ENCODE measurements around the gene DLG3. TPM values are rescaled to one million over a fixed set of nuclear protein-coding genes. Genes with fewer than 3 reads are reported as not detected.

DLG3 gene
- total RNA-seq, 1 experiment from 2014 or later, result 48.4 TPM

GRCh38 chrX:70449457-70449966 lies 4.9 kb downstream of the DLG3 start:
- no TSS peak for BruUV-seq (replicated peaks)
- peaks cover 6 to 18% of the 10 kb centered on the region in 2 experiments for H3K4me1 ChIP-seq (ENCODE audit: control insufficient read depth in 1 of 2, insufficient read depth in 2 of 2, low read length in 2 of 2)
- DNase-seq (ENCODE audit: low read depth, low spot score), result no peak
- no peaks in the 10 kb centered on the region for H4K20me1 ChIP-seq (ENCODE audit: insufficient read depth)
- POLR2A ChIA-PET, result no interaction called here
- no peak overlapping the region for H3K4me2 ChIP-seq (ENCODE audit: low read length)
- intact Hi-C loops (cut with micrococcal nuclease), result no loop called here
- no peak overlapping the region for H3K9ac ChIP-seq (ENCODE audit: low read length)
- H3K4me3 ChIP-seq (replicated peaks in 1 of 2; ENCODE audit: low read depth in 1 of 2, low read length in 2 of 2), result no peak overlapping the region
- RAD21 ChIA-PET (ENCODE audit: low non-redundant PET in 1 of 2, low total read pairs in 2 of 2, uncharacterized antibody in 2 of 2, unreplicated experiment in 2 of 2), result no interaction called here
- H3K36me3 ChIP-seq (ENCODE audit: control insufficient read depth in 1 of 2, insufficient read depth in 2 of 2, low read length in 2 of 2), result no peaks in the 10 kb centered on the region
- H3K27ac ChIP-seq (ENCODE audit: low read depth, low read length), result no peak overlapping the region
- CTCF ChIA-PET, result no interaction called here
- H3K79me2 ChIP-seq (ENCODE audit: insufficient read depth, low read length), result no peaks in the 10 kb centered on the region
- H3K27me3 ChIP-seq (ENCODE audit: insufficient read depth, low read length), result no peaks in the 10 kb centered on the region
- TF ChIP-seq EZH2 (IDR thresholded peaks at IDR 0.05), result no peak
- TF ChIP-seq, protein P1, sequence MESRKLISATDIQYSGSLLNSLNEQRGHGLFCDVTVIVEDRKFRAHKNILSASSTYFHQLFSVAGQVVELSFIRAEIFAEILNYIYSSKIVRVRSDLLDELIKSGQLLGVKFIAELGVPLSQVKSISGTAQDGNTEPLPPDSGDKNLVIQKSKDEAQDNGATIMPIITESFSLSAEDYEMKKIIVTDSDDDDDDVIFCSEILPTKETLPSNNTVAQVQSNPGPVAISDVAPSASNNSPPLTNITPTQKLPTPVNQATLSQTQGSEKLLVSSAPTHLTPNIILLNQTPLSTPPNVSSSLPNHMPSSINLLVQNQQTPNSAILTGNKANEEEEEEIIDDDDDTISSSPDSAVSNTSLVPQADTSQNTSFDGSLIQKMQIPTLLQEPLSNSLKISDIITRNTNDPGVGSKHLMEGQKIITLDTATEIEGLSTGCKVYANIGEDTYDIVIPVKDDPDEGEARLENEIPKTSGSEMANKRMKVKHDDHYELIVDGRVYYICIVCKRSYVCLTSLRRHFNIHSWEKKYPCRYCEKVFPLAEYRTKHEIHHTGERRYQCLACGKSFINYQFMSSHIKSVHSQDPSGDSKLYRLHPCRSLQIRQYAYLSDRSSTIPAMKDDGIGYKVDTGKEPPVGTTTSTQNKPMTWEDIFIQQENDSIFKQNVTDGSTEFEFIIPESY (IDR thresholded peaks at IDR 0.05; ENCODE audit: extremely low read depth, insufficient replicate concordance, low read length), result no peak
- TF ChIP-seq ZNF274 (IDR thresholded peaks at IDR 0.05; ENCODE audit: low read depth, low read length), result no peak
- TF ChIP-seq RAD21 (IDR thresholded peaks at IDR 0.05; ENCODE audit: low read depth), result no peak
- no peaks in the 10 kb centered on the region for H3K9me3 ChIP-seq (ENCODE audit: control insufficient read depth in 1 of 2, insufficient read depth in 1 of 2, low read depth in 1 of 2, low read length in 2 of 2)
- H2AFZ ChIP-seq (ENCODE audit: low read depth, low read length, poor library complexity, severe bottlenecking), result no peak overlapping the region
- ATAC-seq, result no peak
- no peaks in the 10 kb centered on the region for H3K9me2 ChIP-seq (ENCODE audit: insufficient read depth)

GRCh38 chrX:70452143-70452733 lies 7.6 kb downstream of the DLG3 start:
- CTCF ChIA-PET, result interaction anchor here (1.0 to 2.6 kb wide), 4 partner anchors 17 to 212 kb away, joined by 3 to 17 read pairs (median 6); no protein-coding TSS in a partner anchor
- H3K27ac ChIP-seq (ENCODE audit: low read depth, low read length), result peak overlapping the region; percentile 57; the same call in 1 of the 2 replicates

More at GRCh38 chrX:70452143-70452733, 7.6 kb downstream of the DLG3 start:
- H4K20me1 ChIP-seq (ENCODE audit: insufficient read depth), result no peaks in the 10 kb centered on the region
- peak overlapping the region; percentile 53 for H3K9ac ChIP-seq (ENCODE audit: low read length)
- DNase-seq (ENCODE audit: low read depth, low spot score) (peak; percentile 18), ATAC-seq (peak; percentile 47)
- H3K27me3 ChIP-seq (ENCODE audit: insufficient read depth, low read length), result no peaks in the 10 kb centered on the region
- ChIA-PET RAD21 (ENCODE audit: low non-redundant PET in 1 of 2, low total read pairs in 2 of 2, uncharacterized antibody in 2 of 2, unreplicated experiment in 2 of 2) (no interaction called here), POLR2A (interaction anchor here (0.6 to 1.6 kb wide), 2 partner anchors 213 to 636 kb away, joined by 4 to 5 read pairs; no protein-coding TSS in a partner anchor)
- intact Hi-C loops (cut with micrococcal nuclease), result loop anchor here (5.0 to 10.0 kb wide), 2 partner anchors 100 to 313 kb away; no protein-coding TSS in a partner anchor
- BruUV-seq (replicated peaks), result no TSS peak
- peaks cover 15% of the 10 kb centered on the region for H3K79me2 ChIP-seq (ENCODE audit: insufficient read depth, low read length)
- H2AFZ ChIP-seq (ENCODE audit: low read depth, low read length, poor library complexity, severe bottlenecking), result peak overlapping the region; percentile 4
- H3K4me1 ChIP-seq (ENCODE audit: control insufficient read depth in 1 of 2, insufficient read depth in 2 of 2, low read length in 2 of 2), result peaks cover 10 to 32% of the 10 kb centered on the region in 2 experiments
- H3K9me3 ChIP-seq (ENCODE audit: control insufficient read depth in 1 of 2, insufficient read depth in 1 of 2, low read depth in 1 of 2, low read length in 2 of 2), result no peaks in the 10 kb centered on the region
- H3K36me3 ChIP-seq (ENCODE audit: control insufficient read depth in 1 of 2, insufficient read depth in 2 of 2, low read length in 2 of 2), result 0 out of 4 replicates have a peak, but pooled peaks cover 0 to 4% of the 10 kb centered on the region in 2 experiments
- peak; percentile 58 for TF ChIP-seq POLR2AphosphoS5 (IDR thresholded peaks at IDR 0.05; ENCODE audit: low read depth, low read length)
- no peak for TF ChIP-seq ZNF274 (IDR thresholded peaks at IDR 0.05; ENCODE audit: low read depth, low read length)
- TF ChIP-seq ZFX (IDR thresholded peaks at IDR 0.05), result peak; percentile 46; the same call in 1 of the 2 replicates
- TF ChIP-seq, protein P2, sequence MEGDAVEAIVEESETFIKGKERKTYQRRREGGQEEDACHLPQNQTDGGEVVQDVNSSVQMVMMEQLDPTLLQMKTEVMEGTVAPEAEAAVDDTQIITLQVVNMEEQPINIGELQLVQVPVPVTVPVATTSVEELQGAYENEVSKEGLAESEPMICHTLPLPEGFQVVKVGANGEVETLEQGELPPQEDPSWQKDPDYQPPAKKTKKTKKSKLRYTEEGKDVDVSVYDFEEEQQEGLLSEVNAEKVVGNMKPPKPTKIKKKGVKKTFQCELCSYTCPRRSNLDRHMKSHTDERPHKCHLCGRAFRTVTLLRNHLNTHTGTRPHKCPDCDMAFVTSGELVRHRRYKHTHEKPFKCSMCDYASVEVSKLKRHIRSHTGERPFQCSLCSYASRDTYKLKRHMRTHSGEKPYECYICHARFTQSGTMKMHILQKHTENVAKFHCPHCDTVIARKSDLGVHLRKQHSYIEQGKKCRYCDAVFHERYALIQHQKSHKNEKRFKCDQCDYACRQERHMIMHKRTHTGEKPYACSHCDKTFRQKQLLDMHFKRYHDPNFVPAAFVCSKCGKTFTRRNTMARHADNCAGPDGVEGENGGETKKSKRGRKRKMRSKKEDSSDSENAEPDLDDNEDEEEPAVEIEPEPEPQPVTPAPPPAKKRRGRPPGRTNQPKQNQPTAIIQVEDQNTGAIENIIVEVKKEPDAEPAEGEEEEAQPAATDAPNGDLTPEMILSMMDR (IDR thresholded peaks at IDR 0.05 in 2 of 3, conservative IDR thresholded peaks at IDR 0.05 in 1 of 3; ENCODE audit: borderline replicate concordance in 1 of 3, insufficient read depth in 1 of 3, low read depth in 2 of 3, low read length in 2 of 3), result peak in 2 of 3 experiments; percentile 60 to 65; a peak in 4 of 6 replicates
- peak overlapping the region; percentile 81 for H3K4me2 ChIP-seq (ENCODE audit: low read length)
- H3K4me3 ChIP-seq (replicated peaks in 1 of 2; ENCODE audit: low read depth in 1 of 2, low read length in 2 of 2), result peak overlapping the region; percentile 51 to 64
- no peaks in the 10 kb centered on the region for H3K9me2 ChIP-seq (ENCODE audit: insufficient read depth)
